ENCODE measurements around the gene GCHFR.

The GCHFR gene

DNA sequence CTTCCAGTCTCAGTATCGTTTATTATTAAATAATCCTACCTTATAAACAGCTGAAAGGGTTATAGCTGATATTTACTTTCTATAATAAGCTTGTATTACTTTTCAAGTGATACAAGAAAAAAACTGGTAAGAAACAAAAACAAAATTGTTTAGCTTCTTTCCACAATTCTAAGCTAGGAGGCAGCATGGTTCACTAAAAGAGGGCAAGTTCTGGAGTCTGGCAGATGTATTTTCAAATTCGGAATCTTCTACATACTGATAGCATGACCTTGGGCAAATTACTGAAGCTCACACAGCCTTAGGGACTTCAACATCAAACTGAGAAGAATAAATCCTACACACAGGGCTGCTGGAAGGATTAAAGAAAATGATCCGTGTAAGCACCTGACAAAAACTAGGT is 21.3 kb downstream of the GCHFR start (continued):
- TF ChIP-seq ZNF221 (tag by site-specific recombination; IDR thresholded peaks at IDR 0.05; ENCODE audit: borderline replicate concordance): no peak
- no peak for TF ChIP-seq GLI4 (tag by site-specific recombination; IDR thresholded peaks at IDR 0.05)
- TF ChIP-seq ZNF214 (tag by site-specific recombination; IDR thresholded peaks at IDR 0.05; ENCODE audit: borderline replicate concordance): no peak
- TF ChIP-seq ZNF561 (tag by site-specific recombination; IDR thresholded peaks at IDR 0.05; ENCODE audit: borderline replicate concordance): no peak

DNA sequence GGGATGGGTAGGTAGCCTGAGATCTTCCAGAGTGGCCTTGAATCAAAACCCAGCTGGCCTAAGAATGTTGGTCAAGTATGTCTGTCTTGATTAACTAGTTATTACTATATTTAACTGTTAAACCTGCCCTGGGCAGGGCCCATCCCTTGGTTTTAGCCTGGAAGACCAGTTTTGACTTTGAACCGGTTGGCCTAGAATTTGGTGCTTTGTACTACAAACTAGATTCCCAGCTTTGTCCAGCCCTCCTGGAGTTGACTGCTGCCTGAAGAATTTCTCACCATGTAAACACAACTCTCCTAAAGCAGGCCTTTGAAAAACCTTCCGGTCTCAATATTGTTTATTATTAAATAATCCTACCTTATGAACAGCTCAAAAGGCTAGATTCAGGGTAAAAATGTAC is 21.9 kb downstream of the GCHFR start:
- H3K9me3 ChIP-seq (ENCODE audit: control insufficient read depth, insufficient read depth, low read depth, low read length): no peaks in the 10 kb centered on the region
- H3K4me1 ChIP-seq (ENCODE audit: control insufficient read depth, insufficient read depth, low read length): peaks cover 8% of the 10 kb centered on the region
- no peak overlapping the region for H3K4me3 ChIP-seq (ENCODE audit: low read depth, low read length)
- TF ChIP-seq SCRT1 (tag by site-specific recombination; IDR thresholded peaks at IDR 0.05; ENCODE audit: borderline replicate concordance) (no peak), GLI4 (tag by site-specific recombination; IDR thresholded peaks at IDR 0.05) (no peak), ZFP37 (tag by site-specific recombination; IDR thresholded peaks at IDR 0.05) (no peak), ZNF610 (tag by site-specific recombination; IDR thresholded peaks at IDR 0.05; ENCODE audit: borderline replicate concordance) (no peak), KLF8 (tag by site-specific recombination; IDR thresholded peaks at IDR 0.05) (no peak)
- TF ChIP-seq, protein P1, sequence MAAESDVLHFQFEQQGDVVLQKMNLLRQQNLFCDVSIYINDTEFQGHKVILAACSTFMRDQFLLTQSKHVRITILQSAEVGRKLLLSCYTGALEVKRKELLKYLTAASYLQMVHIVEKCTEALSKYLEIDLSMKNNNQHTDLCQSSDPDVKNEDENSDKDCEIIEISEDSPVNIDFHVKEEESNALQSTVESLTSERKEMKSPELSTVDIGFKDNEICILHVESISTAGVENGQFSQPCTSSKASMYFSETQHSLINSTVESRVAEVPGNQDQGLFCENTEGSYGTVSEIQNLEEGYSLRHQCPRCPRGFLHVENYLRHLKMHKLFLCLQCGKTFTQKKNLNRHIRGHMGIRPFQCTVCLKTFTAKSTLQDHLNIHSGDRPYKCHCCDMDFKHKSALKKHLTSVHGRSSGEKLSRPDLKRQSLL (tag by site-specific recombination; IDR thresholded peaks at IDR 0.05): no peak
- TF ChIP-seq, protein P2, sequence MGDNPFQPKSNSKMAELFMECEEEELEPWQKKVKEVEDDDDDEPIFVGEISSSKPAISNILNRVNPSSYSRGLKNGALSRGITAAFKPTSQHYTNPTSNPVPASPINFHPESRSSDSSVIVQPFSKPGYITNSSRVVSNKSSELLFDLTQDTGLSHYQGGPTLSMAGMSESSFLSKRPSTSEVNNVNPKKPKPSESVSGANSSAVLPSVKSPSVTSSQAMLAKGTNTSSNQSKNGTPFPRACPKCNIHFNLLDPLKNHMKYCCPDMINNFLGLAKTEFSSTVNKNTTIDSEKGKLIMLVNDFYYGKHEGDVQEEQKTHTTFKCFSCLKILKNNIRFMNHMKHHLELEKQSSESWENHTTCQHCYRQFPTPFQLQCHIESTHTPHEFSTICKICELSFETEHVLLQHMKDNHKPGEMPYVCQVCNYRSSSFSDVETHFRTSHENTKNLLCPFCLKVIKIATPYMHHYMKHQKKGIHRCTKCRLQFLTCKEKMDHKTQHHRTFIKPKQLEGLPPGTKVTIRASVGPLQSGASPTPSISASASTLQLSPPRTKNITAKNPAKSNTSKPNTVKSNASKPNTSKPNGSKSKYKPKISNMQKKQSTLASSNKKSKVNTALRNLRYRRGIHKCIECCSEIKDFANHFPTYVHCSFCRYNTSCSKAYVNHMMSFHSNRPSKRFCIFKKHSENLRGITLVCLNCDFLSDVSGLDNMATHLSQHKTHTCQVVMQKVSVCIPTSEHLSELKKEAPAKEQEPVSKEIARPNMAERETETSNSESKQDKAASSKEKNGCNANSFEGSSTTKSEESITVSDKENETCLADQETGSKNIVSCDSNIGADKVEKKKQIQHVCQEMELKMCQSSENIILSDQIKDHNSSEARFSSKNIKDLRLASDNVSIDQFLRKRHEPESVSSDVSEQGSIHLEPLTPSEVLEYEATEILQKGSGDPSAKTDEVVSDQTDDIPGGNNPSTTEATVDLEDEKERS (tag by site-specific recombination; IDR thresholded peaks at IDR 0.05): no peak
- H3K36me3 ChIP-seq (ENCODE audit: control insufficient read depth in 2 of 2, insufficient read depth in 1 of 2, low read length in 2 of 2): no peaks in the 10 kb centered on the region; a peak in 1 of 3 replicates
- CTCF ChIA-PET: interaction anchor here (0.6 to 3.6 kb wide), 7 partner anchors 10 to 109 kb away, joined by 4 to 19 read pairs (median 5); no protein-coding TSS in a partner anchor
- H3K27ac ChIP-seq (ENCODE audit: extremely low read depth, low read depth, low read length): no peak overlapping the region
- POLR2A ChIA-PET: no interaction called here

DNA sequence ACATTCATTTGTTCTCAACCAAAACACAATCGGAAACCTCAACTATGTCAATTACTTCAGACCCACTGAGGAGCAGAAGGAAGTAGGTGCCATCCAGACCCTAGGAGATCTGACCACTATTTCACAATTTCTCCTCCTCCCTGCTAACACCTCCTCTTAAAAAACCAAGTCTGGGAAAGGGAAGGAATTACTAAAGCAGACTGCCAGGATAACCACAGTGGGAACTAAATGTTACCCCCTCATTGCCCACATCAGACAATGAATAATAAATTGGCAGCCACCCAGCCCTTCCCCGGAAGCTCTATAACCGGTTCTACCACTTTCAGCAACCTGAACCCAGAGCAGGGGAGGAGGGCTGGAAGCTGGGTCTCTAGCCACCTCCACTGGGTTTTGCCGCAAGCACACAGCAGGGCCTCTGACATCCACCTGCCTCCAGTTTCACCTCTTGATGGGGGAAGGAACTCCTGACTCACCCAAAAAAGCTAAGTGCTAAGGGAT is 23.5 kb downstream of the GCHFR start:
- ChIA-PET POLR2A (interaction anchor here (0.6 to 1.2 kb wide), 3 partner anchors 14 to 86 kb away, joined by 3 to 4 read pairs (median 3); partner anchors contain the start of genes DNAJC17 and ZFYVE19), CTCF (interaction anchor here (1.5 to 3.6 kb wide), 3 partner anchors 41 to 107 kb away, joined by 5 to 19 read pairs (median 15); partner anchors contain the start of gene VPS18)
- no peak overlapping the region for H3K4me3 ChIP-seq (ENCODE audit: low read depth, low read length)
- TF ChIP-seq ZNF48 (tag by site-specific recombination; IDR thresholded peaks at IDR 0.05) (no peak), ZNF626 (tag by site-specific recombination; IDR thresholded peaks at IDR 0.05) (no peak), OSR2 (tag by site-specific recombination; IDR thresholded peaks at IDR 0.05) (0 out of 2 replicates have a peak, but pooled peaks have one; percentile 34), SP7 (tag by site-specific recombination; IDR thresholded peaks at IDR 0.05) (peak; percentile 48; the same call in 1 of the 2 replicates), ZNF768 (tag by site-specific recombination; IDR thresholded peaks at IDR 0.05) (no peak), ZNF571 (tag by site-specific recombination; IDR thresholded peaks at IDR 0.05) (no peak), ZNF19 (tag by site-specific recombination; IDR thresholded peaks at IDR 0.05; ENCODE audit: low read depth) (no peak)
- TF ChIP-seq, protein P1 (tag by site-specific recombination; IDR thresholded peaks at IDR 0.05): 0 out of 2 replicates have a peak, but pooled peaks have one; percentile 31
- TF ChIP-seq, protein P3, sequence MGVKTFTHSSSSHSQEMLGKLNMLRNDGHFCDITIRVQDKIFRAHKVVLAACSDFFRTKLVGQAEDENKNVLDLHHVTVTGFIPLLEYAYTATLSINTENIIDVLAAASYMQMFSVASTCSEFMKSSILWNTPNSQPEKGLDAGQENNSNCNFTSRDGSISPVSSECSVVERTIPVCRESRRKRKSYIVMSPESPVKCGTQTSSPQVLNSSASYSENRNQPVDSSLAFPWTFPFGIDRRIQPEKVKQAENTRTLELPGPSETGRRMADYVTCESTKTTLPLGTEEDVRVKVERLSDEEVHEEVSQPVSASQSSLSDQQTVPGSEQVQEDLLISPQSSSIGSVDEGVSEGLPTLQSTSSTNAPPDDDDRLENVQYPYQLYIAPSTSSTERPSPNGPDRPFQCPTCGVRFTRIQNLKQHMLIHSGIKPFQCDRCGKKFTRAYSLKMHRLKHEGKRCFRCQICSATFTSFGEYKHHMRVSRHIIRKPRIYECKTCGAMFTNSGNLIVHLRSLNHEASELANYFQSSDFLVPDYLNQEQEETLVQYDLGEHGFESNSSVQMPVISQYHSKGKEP (tag by site-specific recombination; IDR thresholded peaks at IDR 0.05): no peak
- TF ChIP-seq, protein P4, sequence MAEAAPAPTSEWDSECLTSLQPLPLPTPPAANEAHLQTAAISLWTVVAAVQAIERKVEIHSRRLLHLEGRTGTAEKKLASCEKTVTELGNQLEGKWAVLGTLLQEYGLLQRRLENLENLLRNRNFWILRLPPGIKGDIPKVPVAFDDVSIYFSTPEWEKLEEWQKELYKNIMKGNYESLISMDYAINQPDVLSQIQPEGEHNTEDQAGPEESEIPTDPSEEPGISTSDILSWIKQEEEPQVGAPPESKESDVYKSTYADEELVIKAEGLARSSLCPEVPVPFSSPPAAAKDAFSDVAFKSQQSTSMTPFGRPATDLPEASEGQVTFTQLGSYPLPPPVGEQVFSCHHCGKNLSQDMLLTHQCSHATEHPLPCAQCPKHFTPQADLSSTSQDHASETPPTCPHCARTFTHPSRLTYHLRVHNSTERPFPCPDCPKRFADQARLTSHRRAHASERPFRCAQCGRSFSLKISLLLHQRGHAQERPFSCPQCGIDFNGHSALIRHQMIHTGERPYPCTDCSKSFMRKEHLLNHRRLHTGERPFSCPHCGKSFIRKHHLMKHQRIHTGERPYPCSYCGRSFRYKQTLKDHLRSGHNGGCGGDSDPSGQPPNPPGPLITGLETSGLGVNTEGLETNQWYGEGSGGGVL (tag by site-specific recombination; IDR thresholded peaks at IDR 0.05): peak; percentile 51; the same call in 1 of the 2 replicates
- TF ChIP-seq, protein P5, sequence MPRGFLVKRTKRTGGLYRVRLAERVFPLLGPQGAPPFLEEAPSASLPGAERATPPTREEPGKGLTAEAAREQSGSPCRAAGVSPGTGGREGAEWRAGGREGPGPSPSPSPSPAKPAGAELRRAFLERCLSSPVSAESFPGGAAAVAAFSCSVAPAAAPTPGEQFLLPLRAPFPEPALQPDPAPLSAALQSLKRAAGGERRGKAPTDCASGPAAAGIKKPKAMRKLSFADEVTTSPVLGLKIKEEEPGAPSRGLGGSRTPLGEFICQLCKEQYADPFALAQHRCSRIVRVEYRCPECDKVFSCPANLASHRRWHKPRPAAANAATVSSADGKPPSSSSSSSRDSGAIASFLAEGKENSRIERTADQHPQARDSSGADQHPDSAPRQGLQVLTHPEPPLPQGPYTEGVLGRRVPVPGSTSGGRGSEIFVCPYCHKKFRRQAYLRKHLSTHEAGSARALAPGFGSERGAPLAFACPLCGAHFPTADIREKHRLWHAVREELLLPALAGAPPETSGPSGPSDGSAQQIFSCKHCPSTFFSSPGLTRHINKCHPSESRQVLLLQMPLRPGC (tag by site-specific recombination; IDR thresholded peaks at IDR 0.05): no peak

More for the DNA sequence above, 23.5 kb downstream of the GCHFR start:
- H3K27ac ChIP-seq (ENCODE audit: extremely low read depth, low read depth, low read length): no peak overlapping the region
- H3K4me1 ChIP-seq (ENCODE audit: control insufficient read depth, insufficient read depth, low read length): peaks cover 8% of the 10 kb centered on the region
- H3K9me3 ChIP-seq (ENCODE audit: control insufficient read depth, insufficient read depth, low read depth, low read length): no peaks in the 10 kb centered on the region
- H3K36me3 ChIP-seq (ENCODE audit: control insufficient read depth in 2 of 2, insufficient read depth in 1 of 2, low read length in 2 of 2): peaks cover 0 to 2% of the 10 kb centered on the region in 2 experiments; a peak in 2 of 3 replicates

Data from HEK293 (cell line).